Muscle of leg (tissue), 9 donors: ENCODE results near the gene MINDY4. TPM values are rescaled to one million over a fixed set of nuclear protein-coding genes. Genes with fewer than 3 reads are reported as not detected.

Experiments used
- polyA plus RNA-seq, 8 donors: library from polyadenylated mRNA; unstranded; fragments of 120-200 nt; gene quantifications; one replicate each; pipeline versions ENCODE4 v1.2.1 to v1.2.3, GENCODE V29; 2013; ENCODE audit warnings: inconsistent platforms in 1 of 8, low replicate concordance in 1 of 8; ENCODE audit not compliant: insufficient read length in 8 of 8, insufficient read depth in 1 of 8
- total RNA-seq: library from RNA; stranded (reverse); fragments of 120-200 nt; gene quantifications from one replicate; pipeline ENCODE4 v1.2.4, GENCODE V29; 2013

The MINDY4 gene
- total and polyA plus RNA-seq, 9 donors = 4.0 to 6.6 (median 5.7) TPM

Other genes starting within 250 kb of the MINDY4 start
- 45.8 TPM for gene GARS1, start 176.5 kb upstream of the MINDY4 start, total RNA-seq
- 10 to 100 TPM; 51.9 to 75.9 (median 64.9) TPM for gene GARS1, start 176.5 kb upstream of the MINDY4 start, polyA plus RNA-seq
- 0.40 TPM for gene CRHR2, start 89.0 kb upstream of the MINDY4 start, total RNA-seq
- 1 to 10 TPM in 7 of 8 donors, under 1 TPM in 1; 0.80 to 3.5 (median 1.9) TPM for gene CRHR2, start 89.0 kb upstream of the MINDY4 start, polyA plus RNA-seq
- gene INMT, start 19.3 kb upstream of the MINDY4 start, total RNA-seq = 15.7 TPM
- 10 to 100 TPM in 4 of 8 donors, 1 to 10 TPM in 4; 6.4 to 18.3 (median 10.3) TPM for gene INMT, start 19.3 kb upstream of the MINDY4 start, polyA plus RNA-seq
- 96.4 TPM for gene AQP1, start 140.4 kb downstream of the MINDY4 start, total RNA-seq
- gene AQP1, start 140.4 kb downstream of the MINDY4 start, polyA plus RNA-seq = 100 to 1,000 TPM in 2 of 8 donors, 10 to 100 TPM in 6; 76.5 to 109 (median 87.2) TPM
- 1.3 TPM for gene GHRHR, start 192.5 kb downstream of the MINDY4 start, total RNA-seq
- 1 to 10 TPM in 2 of 8 donors, under 1 TPM in 6; 0.35 to 1.5 (median 0.87) TPM for gene GHRHR, start 192.5 kb downstream of the MINDY4 start, polyA plus RNA-seq